ENCODE results near the gene MED13L.

DNA sequence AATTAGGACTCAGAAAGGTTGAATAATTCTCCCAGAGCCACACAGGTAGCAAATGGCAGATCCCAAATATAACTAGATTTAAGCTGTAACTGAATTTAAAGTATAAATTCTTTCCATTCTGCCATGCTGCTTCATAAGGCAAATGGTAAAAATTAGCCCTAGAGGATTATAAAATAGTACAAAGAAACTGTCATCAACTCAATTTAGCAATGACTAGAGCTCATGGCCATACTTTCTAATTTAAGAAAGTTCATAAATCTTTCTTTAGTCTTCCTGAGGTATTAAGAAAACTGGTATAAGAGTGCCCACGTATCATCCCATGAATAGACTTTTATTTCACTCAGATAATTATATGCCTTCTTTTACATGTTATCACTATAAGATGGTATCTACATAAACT, 34.8 kb downstream of the MED13L start:
- TF ChIP-seq, protein P1, sequence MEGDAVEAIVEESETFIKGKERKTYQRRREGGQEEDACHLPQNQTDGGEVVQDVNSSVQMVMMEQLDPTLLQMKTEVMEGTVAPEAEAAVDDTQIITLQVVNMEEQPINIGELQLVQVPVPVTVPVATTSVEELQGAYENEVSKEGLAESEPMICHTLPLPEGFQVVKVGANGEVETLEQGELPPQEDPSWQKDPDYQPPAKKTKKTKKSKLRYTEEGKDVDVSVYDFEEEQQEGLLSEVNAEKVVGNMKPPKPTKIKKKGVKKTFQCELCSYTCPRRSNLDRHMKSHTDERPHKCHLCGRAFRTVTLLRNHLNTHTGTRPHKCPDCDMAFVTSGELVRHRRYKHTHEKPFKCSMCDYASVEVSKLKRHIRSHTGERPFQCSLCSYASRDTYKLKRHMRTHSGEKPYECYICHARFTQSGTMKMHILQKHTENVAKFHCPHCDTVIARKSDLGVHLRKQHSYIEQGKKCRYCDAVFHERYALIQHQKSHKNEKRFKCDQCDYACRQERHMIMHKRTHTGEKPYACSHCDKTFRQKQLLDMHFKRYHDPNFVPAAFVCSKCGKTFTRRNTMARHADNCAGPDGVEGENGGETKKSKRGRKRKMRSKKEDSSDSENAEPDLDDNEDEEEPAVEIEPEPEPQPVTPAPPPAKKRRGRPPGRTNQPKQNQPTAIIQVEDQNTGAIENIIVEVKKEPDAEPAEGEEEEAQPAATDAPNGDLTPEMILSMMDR (IDR thresholded peaks at IDR 0.05): no peak
- TF ChIP-seq POLR2A (IDR thresholded peaks at IDR 0.05): no peak
